Measurements from ENCODE around the gene DAP.
A peak's percentile ranks its signal among the peaks of the same experiment; 100 is the strongest.

DAP gene

DNA sequence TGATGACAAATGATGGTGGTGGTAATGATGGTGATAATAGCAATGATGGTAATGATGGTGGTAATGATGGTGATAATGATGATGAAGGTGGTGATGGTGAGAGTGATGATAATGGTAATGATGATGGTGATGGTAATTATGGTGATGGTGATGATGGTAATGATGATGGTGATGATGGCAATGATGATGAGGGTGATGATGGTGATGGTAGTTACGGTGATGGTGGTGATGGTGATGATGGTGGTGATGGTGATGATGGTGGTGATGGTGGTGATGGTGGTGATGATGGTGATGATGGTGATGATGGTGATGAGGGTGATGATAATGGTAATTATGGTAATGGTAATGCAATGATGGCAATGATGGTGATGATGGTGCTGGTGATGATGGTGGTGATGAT lies 91.1 kb downstream of the DAP start:
- no peak for DNase-seq

GRCh38 chr5:10668697-10669096 lies 92.3 kb downstream of the DAP start:
- DNase-seq: no peak

GRCh38 chr5:10667431-10668057 lies 93.5 kb downstream of the DAP start:
- DNase-seq: no peak

DNA sequence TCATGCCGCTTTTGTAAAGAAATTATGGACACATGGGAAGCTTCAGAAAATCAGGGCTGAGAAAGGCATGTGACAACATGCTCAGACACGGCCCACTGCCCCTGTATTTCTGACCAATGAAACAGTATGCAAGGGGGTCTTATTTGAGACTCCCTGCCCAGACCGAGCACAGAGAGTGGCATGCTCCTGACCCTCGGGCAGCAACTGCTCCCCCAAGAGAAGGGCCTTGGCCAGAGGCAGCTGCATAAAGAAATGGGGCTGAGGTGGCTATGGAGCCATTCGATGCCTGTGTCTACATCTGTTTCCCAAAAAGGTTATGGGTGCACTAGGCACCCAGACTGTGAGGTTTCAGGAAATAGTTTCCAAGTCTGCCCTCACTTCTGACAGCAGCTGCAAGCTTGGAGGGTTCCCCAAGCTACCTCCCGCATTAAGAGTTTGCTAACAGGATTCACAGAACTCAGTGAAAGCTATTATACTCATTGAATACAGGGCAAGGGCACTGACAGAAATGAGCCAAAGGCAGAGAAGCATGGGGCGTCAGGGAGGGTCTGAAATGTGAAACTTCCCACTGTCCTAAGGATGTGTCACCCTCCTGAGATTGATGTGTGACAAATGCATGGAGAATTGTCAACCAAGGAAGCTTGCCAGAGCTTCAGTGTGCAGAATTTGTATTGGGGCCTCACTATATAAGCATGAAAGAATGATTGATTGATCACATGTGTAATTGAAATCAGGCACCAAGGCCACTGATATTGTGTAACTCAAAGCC lies 94.3 kb downstream of the DAP start:
- no peak for DNase-seq

DNA sequence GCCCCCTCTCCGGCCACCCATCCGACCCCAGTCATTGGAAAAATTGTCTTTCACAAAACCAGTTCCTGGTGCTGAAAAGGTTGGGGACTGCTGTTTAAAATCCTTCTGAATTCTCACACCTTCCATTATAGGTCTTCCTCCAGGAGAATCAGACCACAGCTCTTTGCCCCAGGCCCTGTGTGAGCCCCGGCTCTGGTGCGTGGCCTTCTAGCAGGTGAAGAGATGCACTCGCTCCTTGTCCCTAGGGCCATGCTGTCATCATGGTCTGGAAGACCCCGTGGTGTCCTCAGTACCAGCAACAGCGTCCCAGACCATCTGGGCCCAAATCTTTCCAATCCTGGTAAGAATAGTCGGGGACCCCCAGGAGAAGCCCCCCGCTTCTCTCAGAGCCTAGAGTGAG lies 95.2 kb downstream of the DAP start:
- no peak for DNase-seq

DNA sequence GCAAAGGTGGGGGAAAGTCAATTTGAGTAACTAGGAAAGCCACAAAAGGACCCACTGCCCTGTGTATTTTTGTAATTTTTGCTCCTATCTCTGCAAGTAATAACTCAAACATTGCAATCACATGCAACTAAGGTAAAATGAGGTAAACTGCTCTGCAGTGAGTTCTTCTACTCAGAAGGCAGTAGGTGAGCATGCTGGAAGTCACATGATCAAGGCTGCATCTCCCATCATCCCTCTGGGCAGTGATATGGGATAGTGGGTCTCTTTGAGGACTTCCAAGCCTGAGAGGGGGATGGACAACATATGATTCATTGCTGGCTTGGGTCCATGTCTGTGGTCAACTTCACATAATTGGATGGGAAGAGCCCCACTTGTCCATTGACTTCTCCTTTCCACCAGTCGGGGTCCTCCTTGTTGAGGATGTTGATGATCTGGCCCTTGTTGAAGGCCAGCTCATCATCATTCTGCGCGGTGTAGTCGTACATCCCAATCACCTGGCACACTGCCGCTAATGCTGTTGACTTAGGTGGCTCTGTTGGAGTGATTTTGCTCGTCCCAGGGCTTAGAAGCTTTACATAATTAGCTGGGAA lies 96.8 kb downstream of the DAP start:
- peak; percentile 50 for DNase-seq

- no peak for DNase-seq
Observed at GRCh38 chr5:10663489-10664179, 97.4 kb downstream of the DAP start.

DNA sequence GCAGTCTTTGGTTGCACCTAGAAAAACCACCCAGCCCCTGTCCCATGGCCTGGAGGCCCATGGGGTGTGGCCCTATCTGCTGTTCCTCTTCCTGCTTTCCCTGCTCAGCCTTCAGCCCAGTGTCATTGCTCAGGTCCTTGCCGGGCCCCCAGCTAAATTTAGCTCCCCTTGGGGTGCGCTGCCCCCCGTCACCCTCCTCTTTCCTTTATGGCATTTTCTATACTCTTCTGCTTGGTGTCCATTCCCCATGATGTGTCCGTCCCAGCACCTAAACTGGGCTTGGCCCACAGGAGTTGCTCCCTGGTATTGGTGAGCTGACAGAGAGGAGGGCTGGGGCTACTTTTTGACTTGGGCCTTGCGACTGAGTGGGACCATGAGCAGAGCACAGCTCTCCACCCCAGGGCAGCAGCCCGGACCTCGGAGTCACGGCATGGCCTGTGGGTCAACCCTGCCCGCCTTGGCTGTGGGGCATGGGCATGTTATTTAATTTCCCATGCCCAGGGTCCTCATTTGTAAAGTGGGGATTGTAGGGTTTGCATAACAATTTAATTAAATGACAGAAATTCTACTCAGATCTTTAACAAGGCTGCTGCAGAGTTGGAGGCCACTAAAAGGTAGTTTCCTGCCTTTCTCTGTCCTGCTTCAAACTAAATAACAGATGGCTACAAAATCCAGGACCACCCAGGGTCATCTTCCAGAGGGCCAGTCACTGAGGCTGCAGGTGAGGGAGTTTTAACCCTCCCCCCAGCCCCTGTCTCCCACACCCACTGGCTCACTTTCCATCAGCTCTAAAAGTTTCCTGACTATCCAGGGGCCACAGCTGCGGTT lies 98.2 kb downstream of the DAP start:
- no peak for DNase-seq

DNA sequence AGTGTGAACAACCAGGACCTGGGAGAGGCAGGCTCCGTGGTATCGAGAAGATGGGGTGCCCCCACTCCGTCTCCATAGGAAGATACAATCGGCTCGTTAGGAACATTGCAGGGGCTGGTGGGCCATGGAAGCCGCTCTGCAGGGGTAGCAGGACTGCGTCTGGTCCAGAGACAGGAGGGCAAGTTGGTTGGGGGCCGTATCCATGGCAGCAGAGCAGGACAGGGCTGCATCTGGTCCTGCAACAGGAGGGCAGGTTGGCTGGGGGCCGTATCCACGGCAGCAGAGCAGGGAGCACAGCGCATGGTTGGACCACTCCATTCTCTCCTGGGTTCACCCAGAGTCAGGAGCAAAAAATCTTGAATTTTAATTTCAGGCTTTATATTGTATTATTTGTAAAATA lies 99.0 kb downstream of the DAP start:
- no peak for DNase-seq

- no peak for DNase-seq
Observed at GRCh38 chr5:10661401-10661800, 99.6 kb downstream of the DAP start.

DNA sequence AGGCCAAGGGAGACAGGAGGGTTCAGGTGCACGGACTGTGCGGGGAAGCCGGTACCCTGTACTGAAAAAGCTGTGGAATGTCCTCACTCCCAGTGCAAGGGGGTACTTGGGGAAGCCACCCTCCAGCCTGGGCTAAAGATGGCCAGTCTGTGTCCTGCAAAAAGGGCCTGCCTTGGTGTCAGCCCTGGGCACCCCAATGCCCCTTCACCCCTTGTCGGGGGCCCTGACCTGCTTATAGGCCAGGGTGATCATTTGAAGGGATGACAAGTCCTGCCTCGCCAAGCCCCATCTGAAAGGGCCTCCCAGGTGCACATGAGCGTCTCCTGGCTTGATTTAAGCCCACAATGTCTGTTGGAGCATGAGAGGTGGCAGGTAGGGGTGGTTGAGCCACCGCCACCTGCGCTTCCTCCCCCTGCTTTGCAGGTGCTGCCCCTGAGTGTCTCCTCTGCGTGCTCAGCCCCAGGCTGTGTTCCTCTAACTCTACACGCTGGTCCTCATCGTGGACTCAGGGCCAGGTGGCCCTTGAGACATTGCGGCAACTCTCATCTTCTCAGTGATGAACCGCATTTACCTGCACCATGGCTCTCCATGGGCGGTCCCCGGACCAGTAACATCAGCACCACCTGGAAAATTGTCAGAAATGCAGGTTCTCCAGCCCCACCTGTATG lies 100.2 kb downstream of the DAP start:
- DNase-seq: no peak

GRCh38 chr5:10660135-10660534 lies 100.9 kb downstream of the DAP start:
- DNase-seq: no peak

DNA sequence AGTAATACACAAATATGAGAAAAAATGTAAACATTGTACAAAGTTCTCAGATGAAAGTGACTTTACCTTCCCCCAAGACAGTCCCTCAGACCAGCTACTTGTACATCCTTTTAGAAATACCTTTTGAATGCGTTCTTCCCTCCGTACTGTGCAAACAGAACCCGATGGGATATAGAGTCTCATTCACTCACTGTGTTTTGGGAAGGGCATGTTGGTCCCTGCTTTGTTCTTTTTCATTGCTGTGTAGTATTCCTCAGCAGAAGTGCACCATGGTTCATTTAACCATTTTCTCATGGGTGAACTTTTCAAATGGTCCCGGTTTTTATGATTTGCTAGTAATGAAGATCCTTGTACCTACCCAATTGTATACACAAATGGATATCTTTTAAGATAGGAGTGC lies 102.8 kb downstream of the DAP start:
- no peak for DNase-seq

DNA sequence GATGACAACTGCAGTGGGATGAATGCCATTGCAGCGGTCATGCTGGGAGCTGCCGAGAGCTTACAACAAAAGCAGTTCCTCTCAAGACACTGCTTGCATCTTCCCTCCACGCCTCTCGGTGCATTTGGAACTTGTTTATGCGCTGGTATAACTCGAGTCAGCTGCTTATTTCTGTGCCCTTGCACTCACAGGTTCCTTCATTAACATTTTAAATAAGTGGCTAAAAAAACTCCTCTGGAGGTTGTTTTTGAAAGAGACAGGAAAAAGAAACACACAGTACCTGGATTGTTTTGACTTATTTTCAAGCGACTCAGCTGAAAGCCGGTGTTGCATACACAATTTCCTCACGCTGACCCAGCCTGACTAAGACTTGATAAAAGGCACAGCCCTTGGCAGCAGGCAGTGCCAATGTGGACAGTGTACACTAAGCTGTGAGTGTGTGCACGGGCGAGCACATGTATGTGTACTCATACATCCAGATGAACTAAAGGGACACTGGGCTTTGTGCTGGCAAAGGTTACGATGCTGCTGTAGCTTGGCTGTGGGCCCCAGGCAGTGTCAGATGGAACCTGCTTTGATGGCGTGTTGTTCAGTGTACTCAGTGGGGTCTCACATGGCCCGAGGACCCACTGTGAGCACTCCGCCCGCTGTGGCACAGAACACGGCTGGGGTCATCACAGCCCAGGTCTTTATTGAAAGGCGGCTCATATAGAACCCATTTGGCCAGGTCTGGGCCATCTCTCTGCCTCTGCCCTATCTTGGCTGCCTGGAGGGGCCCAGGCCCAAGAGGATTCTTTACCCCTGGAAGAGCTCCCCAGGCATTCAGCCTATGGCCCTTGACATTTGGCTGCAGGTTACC lies 104.8 kb downstream of the DAP start:
- DNase-seq: no peak

GRCh38 chr5:10655161-10655971 lies 105.7 kb downstream of the DAP start:
- DNase-seq: no peak

DNA sequence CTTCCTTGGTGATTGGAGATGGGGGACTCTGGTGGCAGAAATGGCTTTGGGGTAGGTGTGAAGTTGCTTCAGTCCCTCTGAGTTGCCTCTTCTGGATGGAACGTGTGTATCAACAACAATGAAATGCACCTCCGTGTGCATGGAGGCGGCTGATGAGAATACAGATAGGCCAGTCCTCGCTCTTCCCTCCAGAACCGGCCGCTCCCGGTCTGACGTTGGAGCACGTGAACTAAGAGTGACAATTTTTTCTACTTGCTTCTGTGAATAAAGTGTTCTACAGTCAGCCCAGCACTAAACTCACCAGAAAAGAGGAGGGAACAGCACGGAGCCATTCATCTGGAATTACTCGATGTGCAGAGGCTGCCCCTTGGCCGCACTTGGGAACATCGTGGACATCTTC lies 106.5 kb downstream of the DAP start:
- no peak for DNase-seq

- DNase-seq: no peak
Observed at GRCh38 chr5:10653751-10654400, 107.2 kb downstream of the DAP start.

DNA sequence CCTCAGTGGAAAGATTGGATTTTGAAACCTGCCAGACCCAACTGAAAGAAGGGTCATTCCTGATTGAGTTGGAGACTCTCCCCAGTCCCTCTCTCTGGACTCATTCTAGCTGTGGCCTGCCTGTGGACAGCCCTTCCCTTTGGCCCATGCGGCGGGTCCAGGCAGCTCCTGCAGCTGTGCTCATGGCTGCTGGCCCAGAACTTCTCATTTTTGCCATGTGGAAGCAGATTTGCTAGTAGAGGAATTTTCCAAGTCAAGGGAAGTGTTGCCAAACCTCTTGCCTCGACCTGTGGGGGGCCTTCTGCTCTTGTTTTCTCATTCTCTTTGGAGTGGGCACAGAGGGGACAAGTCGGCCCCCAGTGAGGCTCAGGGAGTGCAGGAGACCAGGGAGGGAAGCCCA lies 108.0 kb downstream of the DAP start:
- no peak for DNase-seq

DNA sequence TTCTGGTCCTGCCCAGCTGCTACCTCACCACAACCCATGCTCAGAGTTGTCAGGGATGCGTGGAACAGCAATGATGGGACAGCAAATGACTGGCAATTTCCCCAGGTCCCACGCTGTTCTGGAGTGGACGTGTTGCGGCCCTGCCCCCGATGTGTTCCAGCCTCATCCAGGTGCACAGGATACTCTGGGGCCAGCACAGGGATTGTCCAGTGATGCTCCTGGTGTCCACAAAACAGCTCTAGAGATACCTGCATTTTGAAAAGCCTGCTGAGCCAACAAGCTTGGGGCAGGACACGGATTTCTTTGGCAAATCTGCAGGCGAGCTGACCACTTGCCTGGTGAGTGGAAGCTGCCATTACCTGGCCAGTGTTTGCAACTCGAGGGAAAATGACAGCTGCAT lies 108.4 kb downstream of the DAP start:
- no peak for DNase-seq

DNA sequence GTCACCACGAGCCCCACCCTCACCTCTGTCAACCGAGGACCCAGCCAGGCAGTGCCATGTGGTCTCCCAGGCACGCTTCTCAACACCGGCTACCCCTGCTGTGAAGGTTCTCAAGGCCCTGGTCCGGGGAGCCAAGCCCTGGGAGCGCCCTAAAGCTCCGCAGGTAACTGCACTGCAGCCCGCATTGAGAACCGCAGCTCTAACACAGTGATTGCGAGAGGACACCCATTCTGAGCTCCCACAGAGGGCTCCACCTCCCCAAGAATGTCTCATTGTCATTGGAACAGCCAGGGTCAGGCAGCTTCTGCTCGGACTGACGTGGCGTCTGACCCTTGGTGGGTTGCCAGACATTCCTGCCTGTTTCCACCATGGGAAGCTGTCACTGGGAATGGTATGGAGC lies 108.9 kb downstream of the DAP start:
- peak; percentile 36 for DNase-seq

Measured in fibroblast of skin of back (primary cell).